BLaER1 treated with 17β-estradiol and CSF1 and Interleukin-3, amounts not matched to agents 10 nM and 100 nM (cell line): ENCODE results near the gene NUP214.

ENCODE experiments used
- H3K27ac ChIP-seq, 11 experiments: shearing (Covaris generic); formaldehyde crosslinking; 2 replicates each; pipeline ENCODE4 v1.8.1; 2022
- H3K27me3 ChIP-seq, 11 experiments: shearing (Covaris generic); formaldehyde crosslinking; 2 replicates each; pipeline ENCODE4 v1.8.1; 2022
- H3K36me3 ChIP-seq, 11 experiments: shearing (Covaris generic); formaldehyde crosslinking; 2 replicates each; pipeline ENCODE4 v1.8.1; 2022
- H3K4me1 ChIP-seq, 10 experiments: shearing (Covaris generic); formaldehyde crosslinking; 2 replicates each; pipeline ENCODE4 v1.8.1; 2022
- H3K4me2 ChIP-seq, 11 experiments: shearing (Covaris generic); formaldehyde crosslinking; 2 replicates each; pipeline ENCODE4 v1.8.1; 2022
- H3K4me3 ChIP-seq, 10 experiments: shearing (Covaris generic); formaldehyde crosslinking; 2 replicates each; pipeline ENCODE4 v1.8.1; 2022
- H3K9ac ChIP-seq, 11 experiments: shearing (Covaris generic); formaldehyde crosslinking; 2 replicates each; pipeline ENCODE4 v1.8.1; 2022
- H3K9me3 ChIP-seq, 11 experiments: shearing (Covaris generic); formaldehyde crosslinking; replicated peaks in 1 of 11; 2 replicates each; pipeline ENCODE4 v1.8.1; 2022
- H4K20me1 ChIP-seq, 11 experiments: shearing (Covaris generic); formaldehyde crosslinking; 2 replicates each; pipeline ENCODE4 v1.8.1; 2022
- Cebpa-rat ChIP-seq, 11 experiments: shearing (Covaris generic); IDR thresholded peaks; 2 replicates each; pipeline ENCODE4 v1.8.1; 2022

NUP214 gene

GRCh38 chr9:131100445-131100844 is 24.9 kb upstream of the NUP214 start:
- H3K4me2 ChIP-seq, result peak overlapping the region; percentile 29 to 100 (median 99)
- H3K4me3 ChIP-seq, result no peak overlapping the region
- H3K27me3 ChIP-seq, result peaks cover 27 to 35% (median 29%) of the 10 kb centered on the region in 11 experiments
- H3K36me3 ChIP-seq, result no peaks in the 10 kb centered on the region
- H3K9me3 ChIP-seq, result no peaks in the 10 kb centered on the region
- H3K4me1 ChIP-seq, result peaks cover 17 to 87% (median 70%) of the 10 kb centered on the region in 10 experiments; a peak in 19 of 20 replicates
- peak overlapping the region in 3 of 11 experiments; percentile 21 to 44 (median 31); a peak in 3 of 22 replicates for H3K27ac ChIP-seq
- peaks cover 0 to 23% (median 0%) of the 10 kb centered on the region in 11 experiments; a peak in 6 of 22 replicates for H4K20me1 ChIP-seq
- peak overlapping the region in 6 of 11 experiments; percentile 3 to 49 (median 20); a peak in 8 of 22 replicates for H3K9ac ChIP-seq
- TF ChIP-seq Cebpa-rat (IDR thresholded peaks at IDR 0.05), result no peak

- H3K4me2 ChIP-seq, result peak overlapping the region in 8 of 11 experiments; percentile 14 to 100 (median 100); a peak in 13 of 22 replicates
- peaks cover 19 to 26% (median 20%) of the 10 kb centered on the region in 11 experiments for H3K27me3 ChIP-seq
Observed at GRCh38 chr9:131101207-131101964, 24.0 kb upstream of the NUP214 start.

GRCh38 chr9:131103024-131103423 is 22.4 kb upstream of the NUP214 start:
- TF ChIP-seq Cebpa-rat (IDR thresholded peaks at IDR 0.05), result no peak
- peaks cover 2 to 10% (median 3%) of the 10 kb centered on the region in 11 experiments for H3K27me3 ChIP-seq
- H4K20me1 ChIP-seq, result peaks cover 0 to 3% (median 0%) of the 10 kb centered on the region in 11 experiments; a peak in 4 of 22 replicates
- peak overlapping the region in 4 of 11 experiments; percentile 57 to 74 (median 61); a peak in 4 of 22 replicates for H3K4me2 ChIP-seq
- H3K4me1 ChIP-seq, result peaks cover 11 to 65% (median 48%) of the 10 kb centered on the region in 10 experiments; a peak in 19 of 20 replicates
- H3K4me3 ChIP-seq, result no peak overlapping the region
- H3K27ac ChIP-seq, result no peak overlapping the region
- H3K36me3 ChIP-seq, result no peaks in the 10 kb centered on the region
- H3K9ac ChIP-seq, result no peak overlapping the region
- H3K9me3 ChIP-seq, result no peaks in the 10 kb centered on the region

More at GRCh38 chr9:131101207-131101964, 24.0 kb upstream of the NUP214 start:
- no peak overlapping the region for H3K9ac ChIP-seq
- no peak overlapping the region for H3K27ac ChIP-seq
- H4K20me1 ChIP-seq, result peaks cover 0 to 19% (median 0%) of the 10 kb centered on the region in 11 experiments; a peak in 6 of 22 replicates
- TF ChIP-seq Cebpa-rat (IDR thresholded peaks at IDR 0.05), result no peak
- H3K9me3 ChIP-seq, result no peaks in the 10 kb centered on the region
- no peaks in the 10 kb centered on the region for H3K36me3 ChIP-seq
- peaks cover 11 to 81% (median 64%) of the 10 kb centered on the region in 10 experiments; a peak in 19 of 20 replicates for H3K4me1 ChIP-seq
- H3K4me3 ChIP-seq, result no peak overlapping the region

GRCh38 chr9:131103535-131103934 is 21.9 kb upstream of the NUP214 start:
- TF ChIP-seq Cebpa-rat (IDR thresholded peaks at IDR 0.05), result no peak
- Histone ChIP-seq H3K27ac (no peak overlapping the region), H4K20me1 (no peaks in the 10 kb centered on the region), H3K36me3 (no peaks in the 10 kb centered on the region), H3K27me3 (peaks cover 0 to 6% (median 0%) of the 10 kb centered on the region in 11 experiments; a peak in 1 of 22 replicates), H3K9ac (peak overlapping the region in 3 of 11 experiments; percentile 28 to 35 (median 31); a peak in 3 of 22 replicates), H3K9me3 (no peaks in the 10 kb centered on the region), H3K4me2 (peak overlapping the region in 9 of 11 experiments; percentile 4 to 74 (median 57); a peak in 15 of 22 replicates), H3K4me1 (peaks cover 10 to 60% (median 43%) of the 10 kb centered on the region in 10 experiments; a peak in 19 of 20 replicates), H3K4me3 (no peak overlapping the region)

GRCh38 chr9:131104016-131104740 is 21.2 kb upstream of the NUP214 start:
- Histone ChIP-seq H4K20me1 (no peaks in the 10 kb centered on the region), H3K36me3 (no peaks in the 10 kb centered on the region), H3K4me2 (peak overlapping the region in 9 of 11 experiments; percentile 4 to 74 (median 57); a peak in 15 of 22 replicates), H3K4me1 (peaks cover 5 to 53% (median 37%) of the 10 kb centered on the region in 10 experiments; a peak in 18 of 20 replicates), H3K27me3 (0 out of 22 replicates have a peak, but pooled peaks cover 0 to 3% (median 0%) of the 10 kb centered on the region in 11 experiments), H3K9ac (peak overlapping the region in 4 of 11 experiments; percentile 28 to 48 (median 33); a peak in 5 of 22 replicates), H3K4me3 (no peak overlapping the region), H3K9me3 (no peaks in the 10 kb centered on the region), H3K27ac (no peak overlapping the region)
- no peak for TF ChIP-seq Cebpa-rat (IDR thresholded peaks at IDR 0.05)

GRCh38 chr9:131105952-131106351 is 19.4 kb upstream of the NUP214 start:
- H3K9ac ChIP-seq, result no peak overlapping the region
- no peak overlapping the region for H3K4me2 ChIP-seq

GRCh38 chr9:131107760-131108159 is 17.6 kb upstream of the NUP214 start:
- Histone ChIP-seq H3K4me1 (peaks cover 0 to 25% (median 13%) of the 10 kb centered on the region in 10 experiments; a peak in 15 of 20 replicates), H3K4me2 (no peak overlapping the region), H3K4me3 (no peak overlapping the region), H4K20me1 (no peaks in the 10 kb centered on the region), H3K9me3 (no peaks in the 10 kb centered on the region), H3K27ac (no peak overlapping the region), H3K36me3 (no peaks in the 10 kb centered on the region), H3K9ac (no peak overlapping the region), H3K27me3 (no peaks in the 10 kb centered on the region)
- no peak for TF ChIP-seq Cebpa-rat (IDR thresholded peaks at IDR 0.05)

More at GRCh38 chr9:131105952-131106351, 19.4 kb upstream of the NUP214 start:
- no peaks in the 10 kb centered on the region for H3K9me3 ChIP-seq
- no peaks in the 10 kb centered on the region for H3K36me3 ChIP-seq
- peaks cover 0 to 36% (median 19%) of the 10 kb centered on the region in 10 experiments; a peak in 16 of 20 replicates for H3K4me1 ChIP-seq
- no peak overlapping the region for H3K4me3 ChIP-seq
- no peak for TF ChIP-seq Cebpa-rat (IDR thresholded peaks at IDR 0.05)
- H3K27ac ChIP-seq, result no peak overlapping the region
- H3K27me3 ChIP-seq, result no peaks in the 10 kb centered on the region
- no peaks in the 10 kb centered on the region for H4K20me1 ChIP-seq

GRCh38 chr9:131111186-131111853 is 14.1 kb upstream of the NUP214 start:
- Histone ChIP-seq H4K20me1 (no peaks in the 10 kb centered on the region), H3K4me2 (no peak overlapping the region), H3K4me1 (peaks cover 0 to 8% (median 3%) of the 10 kb centered on the region in 10 experiments; a peak in 16 of 20 replicates), H3K27ac (peak overlapping the region in 1 of 11 experiments; percentile 10; a peak in 1 of 22 replicates), H3K4me3 (no peak overlapping the region), H3K36me3 (no peaks in the 10 kb centered on the region), H3K9me3 (no peaks in the 10 kb centered on the region), H3K27me3 (no peaks in the 10 kb centered on the region), H3K9ac (no peak overlapping the region)
- TF ChIP-seq Cebpa-rat (IDR thresholded peaks at IDR 0.05), result no peak
